ENCODE measurements around the gene NDUFB10.
"Not testable (repeated sequence)": the region's sequence is repeated elsewhere in the genome, so short reads cannot be mapped to it uniquely, and the experiment has no call there.

The NDUFB10 gene

DNA sequence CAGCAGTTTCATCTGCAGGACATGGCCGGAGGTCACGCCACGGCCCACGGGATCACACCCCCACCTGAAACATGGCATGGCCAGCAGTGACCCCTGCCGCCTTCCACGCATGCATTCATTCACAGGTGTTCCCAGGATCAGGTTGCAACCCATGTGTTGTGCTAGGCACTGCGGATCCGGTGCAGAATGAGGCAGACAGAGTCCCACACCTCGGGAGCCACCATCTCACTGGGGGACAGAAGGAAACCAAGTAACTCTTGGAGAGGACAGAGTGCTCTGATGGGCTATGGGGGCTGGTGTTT is 12.0 kb upstream of the NDUFB10 start:
- DNase-seq = no peak

DNA sequence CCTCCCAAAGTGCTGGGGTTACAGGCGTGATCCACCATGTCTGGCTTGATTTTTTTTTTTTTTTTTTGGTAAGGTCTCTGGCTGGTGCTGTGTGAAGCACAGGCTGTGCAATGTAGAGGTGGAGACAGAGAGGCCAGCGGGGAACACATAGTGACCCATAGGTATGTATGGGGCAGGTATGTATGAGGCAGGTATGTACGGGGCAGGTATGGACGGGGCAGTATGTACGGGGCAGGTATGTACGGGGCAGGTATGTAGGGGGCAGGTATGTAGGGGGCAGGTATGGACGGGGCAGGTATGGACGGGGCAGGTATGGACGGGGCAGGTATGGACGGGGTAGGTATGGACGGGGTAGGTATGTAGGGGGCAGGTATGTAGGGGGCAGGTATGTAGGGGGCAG is 9.8 kb upstream of the NDUFB10 start:
- no peak for DNase-seq

- DNase-seq = no peak
These were observed 9.3 kb upstream of the NDUFB10 start for GRCh38 chr16:1950047-1950446.

DNA sequence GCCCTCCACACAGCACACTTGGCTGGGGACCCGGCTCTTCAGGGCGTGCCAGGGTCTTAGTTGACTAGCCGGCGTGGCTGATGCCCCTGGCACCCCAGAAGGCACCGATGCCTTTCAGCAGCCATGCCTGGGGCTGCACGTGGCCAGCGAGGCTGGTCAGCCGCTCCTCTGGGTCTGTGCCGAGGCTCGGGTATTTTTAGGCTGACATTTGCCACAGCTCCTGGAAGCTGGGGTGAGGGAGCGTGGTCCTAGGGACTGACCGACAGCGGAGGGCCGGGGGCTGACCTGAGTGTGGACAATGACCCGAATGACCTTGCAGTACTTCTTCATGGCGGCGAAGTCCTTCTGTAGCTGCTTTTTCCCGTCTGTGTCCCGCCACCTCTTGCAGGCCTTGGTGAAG is 8.8 kb upstream of the NDUFB10 start:
- no peak for DNase-seq

- DNase-seq = no peak
These were observed 5.6 kb upstream of the NDUFB10 start for GRCh38 chr16:1953734-1954133.

DNA sequence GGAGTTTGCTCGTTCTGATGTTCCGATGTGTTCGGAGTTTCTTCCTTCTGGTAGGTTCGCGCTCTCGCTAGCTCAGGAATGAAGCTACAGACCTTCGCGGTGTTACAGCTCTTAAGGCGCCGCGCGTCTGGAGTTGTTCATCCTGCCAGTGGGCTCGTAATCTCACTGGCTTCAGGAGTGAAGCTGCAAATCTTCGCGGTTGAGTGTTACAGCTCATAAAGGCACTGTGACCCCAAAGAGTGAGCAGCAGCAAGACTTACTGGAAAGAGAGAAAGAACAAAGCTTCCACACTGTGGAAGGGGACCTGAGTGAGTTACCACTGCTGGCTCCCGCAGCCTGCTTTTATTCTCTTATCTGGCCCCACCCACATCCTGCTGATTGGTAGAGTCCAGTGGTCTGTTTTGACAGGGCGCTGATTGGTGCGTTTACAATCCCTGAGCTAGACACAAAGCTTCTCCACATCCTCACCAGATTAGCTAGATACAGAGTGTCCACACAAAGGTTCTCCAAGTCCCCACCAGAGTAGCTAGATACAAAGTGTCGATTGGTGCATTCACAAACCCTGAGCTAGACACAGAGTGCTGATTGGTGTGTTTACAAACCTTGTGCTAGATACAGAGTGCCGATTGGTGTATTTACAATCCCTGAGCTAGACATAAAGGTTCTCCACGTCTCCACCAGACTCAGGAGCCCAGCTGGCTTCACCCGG is 1.8 kb upstream of the NDUFB10 start:
- not testable (repeated sequence) for DNase-seq

GRCh38 chr16:1958143-1958491 is 1.2 kb upstream of the NDUFB10 start:
- DNase-seq = not testable (repeated sequence)

- DNase-seq = no peak
These were observed 546 bp upstream of the NDUFB10 start for GRCh38 chr16:1958715-1959268.

- peak; percentile 49 for DNase-seq
These were observed 1.6 kb downstream of the NDUFB10 start for GRCh38 chr16:1960665-1961630.

GRCh38 chr16:1961651-1962067 is 2.3 kb downstream of the NDUFB10 start:
- DNase-seq = no peak

GRCh38 chr16:1962161-1963153 is 3.1 kb downstream of the NDUFB10 start:
- not testable (repeated sequence) for DNase-seq

- peak; percentile 55 for DNase-seq
These were observed 4.6 kb downstream of the NDUFB10 start for GRCh38 chr16:1963806-1964505.

DNA sequence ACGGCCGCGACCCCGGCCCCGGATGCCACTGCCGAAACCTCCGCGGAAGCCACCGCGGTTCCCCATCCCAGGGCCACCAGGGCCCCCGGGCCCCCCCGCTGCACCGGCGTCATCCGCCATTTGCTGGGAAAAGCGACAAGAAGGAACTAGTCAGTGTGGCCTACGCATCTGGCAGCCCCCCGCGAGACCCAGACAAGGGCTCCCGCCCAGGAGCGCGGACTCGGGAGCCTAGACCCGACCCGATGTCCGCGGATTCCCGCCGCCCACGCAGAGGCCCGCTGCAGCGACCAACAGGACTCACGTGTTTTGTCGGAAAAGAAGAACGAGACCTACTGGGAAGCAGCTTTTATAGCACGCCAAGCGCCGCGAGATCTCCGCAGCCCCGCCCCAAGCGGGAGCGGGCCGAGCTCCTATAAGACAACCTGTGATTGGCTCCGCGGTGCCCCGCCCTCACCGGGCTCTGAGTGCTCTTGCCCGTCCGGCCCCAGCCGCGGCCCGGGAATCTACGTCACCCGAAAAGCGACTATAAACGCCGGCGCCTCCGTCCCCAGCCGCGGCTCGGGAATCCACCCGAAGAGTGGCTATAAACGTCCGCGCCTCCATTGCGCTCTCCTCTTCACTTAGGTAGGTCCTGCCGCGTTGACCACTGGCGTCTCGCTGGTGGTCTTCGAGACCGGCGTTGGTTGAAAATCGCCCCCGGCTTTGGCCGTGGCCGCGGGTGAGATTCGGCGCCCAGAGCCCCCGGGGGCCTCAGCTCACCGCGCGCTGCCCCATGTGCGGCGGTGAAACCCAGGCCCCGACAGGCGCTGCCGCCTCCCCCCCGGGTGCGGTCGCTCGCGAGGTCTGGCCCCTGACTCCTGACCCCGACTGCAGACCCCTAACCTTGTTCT is 5.4 kb downstream of the NDUFB10 start, which contains the start of gene RPS2:
RPS2 (minus strand) TSS at position 321 of the 890 bp plus-strand sequence; CDS start at position 120, 201 bp downstream.
- DNase-seq = peak; percentile 99

DNA sequence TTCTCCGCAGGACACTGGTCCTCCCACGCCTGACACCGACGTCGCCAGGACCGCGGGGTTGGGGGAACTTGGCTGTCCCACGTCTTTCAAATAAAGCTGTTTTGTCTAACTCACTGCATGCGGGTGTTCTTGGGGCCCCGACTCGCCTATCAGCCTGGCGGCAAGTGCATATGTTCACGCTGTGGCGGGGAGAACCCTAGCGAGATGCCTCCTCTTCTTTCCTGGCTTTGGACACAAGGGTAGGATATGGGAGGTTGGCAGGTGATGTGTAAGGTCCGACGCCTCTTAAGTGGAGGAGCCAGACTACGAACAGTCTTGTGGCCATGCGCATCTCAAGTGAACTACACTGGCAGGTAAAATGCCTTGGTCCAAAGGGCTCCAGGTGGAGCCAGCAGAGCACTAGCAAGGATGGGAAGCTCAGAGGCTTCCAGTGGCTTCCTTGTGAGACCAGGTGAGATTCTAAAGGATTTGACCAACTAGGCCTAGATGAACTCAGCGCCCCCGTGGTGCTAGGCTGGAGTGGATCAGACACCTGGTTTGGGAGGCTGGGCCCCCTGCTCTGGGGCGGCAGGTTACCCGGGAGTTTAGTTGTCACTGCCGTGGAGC is 6.2 kb downstream of the NDUFB10 start:
- peak; percentile 32 for DNase-seq

DNA sequence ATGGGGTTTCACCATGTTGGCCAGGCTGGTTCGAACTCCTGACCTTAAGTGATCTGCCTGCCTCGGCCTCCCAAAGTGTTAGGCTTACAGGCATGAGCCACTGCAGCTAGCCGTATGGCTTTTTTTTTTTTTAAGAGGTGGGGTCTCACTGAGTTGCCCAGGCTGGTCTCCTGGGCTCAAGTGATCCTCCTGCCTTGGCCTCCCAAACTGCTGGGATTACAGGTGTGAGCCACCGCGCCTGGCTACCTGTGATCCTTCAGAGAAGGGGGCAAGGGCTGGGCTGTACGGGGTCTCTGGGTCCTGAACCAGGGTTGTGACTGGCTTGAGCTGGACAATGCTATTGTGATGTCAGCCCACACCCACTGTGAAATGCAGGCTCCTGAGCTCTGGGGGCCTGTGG is 7.1 kb downstream of the NDUFB10 start, which contains the start of gene RNF151:
RNF151 (plus strand) TSS at position 397 of the 400 bp plus-strand sequence. CDS start 26 bp downstream, outside the sequence.
- DNase-seq = no peak

- no peak for DNase-seq
These were observed 9.0 kb downstream of the NDUFB10 start for GRCh38 chr16:1968146-1968953.

GRCh38 chr16:1971796-1972489 is 12.6 kb downstream of the NDUFB10 start, which contains the start of gene TBL3:
TBL3 (plus strand) TSS chr16:1972053; CDS start chr16:1972165, 112 bp downstream.
- DNase-seq = peak; percentile 97

DNA sequence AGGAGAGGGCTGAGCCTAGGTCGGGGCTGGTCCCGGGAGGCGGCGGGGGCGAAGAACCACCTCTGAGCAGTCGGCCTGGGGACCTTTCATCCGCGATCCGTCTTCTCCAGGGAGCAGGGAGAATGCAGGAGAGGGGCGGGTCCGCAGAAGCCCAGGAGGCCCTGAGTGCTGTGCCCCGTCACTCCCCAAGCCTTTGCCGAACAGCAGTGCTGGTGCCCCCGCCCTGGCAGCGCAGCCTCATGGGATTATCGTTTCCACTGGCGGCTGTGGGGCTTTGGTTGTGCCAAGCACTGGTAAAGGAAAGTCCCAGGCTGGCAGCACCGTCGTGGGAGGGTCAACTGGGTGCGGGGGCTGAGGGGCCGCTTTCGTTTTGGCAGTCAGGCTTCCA is 13.1 kb downstream of the NDUFB10 start:
- no peak for DNase-seq

Data from CD4-positive, alpha-beta T cell treated with Interleukin-21 for 1 hour (primary cell).